Common myeloid progenitor, CD34-positive (primary cell): ENCODE data around the gene NECTIN4.
A peak's percentile ranks its signal among the peaks of the same experiment; 100 is the strongest.
"Not testable (repeated sequence)": the region's sequence is repeated elsewhere in the genome, so short reads cannot be mapped to it uniquely, and the experiment has no call there.

Source experiments
- CTCF ChIA-PET: fragments of 350-600 bp; sonication (Branson Sonifier 250); formaldehyde crosslinking; loops from one replicate; lab custom pipeline; 2021; ENCODE audit warnings: antibody characterized with exemption; lab: Charles Lee
- POLR2A ChIA-PET: fragments of 350-600 bp; sonication (Branson Sonifier 250); formaldehyde crosslinking; loops from one replicate; lab custom pipeline; 2021; ENCODE audit warnings: antibody characterized with exemption; lab: Charles Lee
- DNase-seq, 3 donors: peaks; one replicate each; pipeline versions ENCODE4 v3.0.0 to v3.0.0-alpha.2; 2013
- H3K27ac ChIP-seq, 2 experiments: 1 replicate in 1 of 2; 2 replicates in 1 of 2; pipeline ENCODE4 v1.7.0; 2013; ENCODE audit warnings: inconsistent platforms in 2 of 2, low read length in 2 of 2, mild to moderate bottlenecking in 2 of 2, low read depth in 1 of 2, moderate library complexity in 1 of 2; ENCODE audit not compliant: severe bottlenecking in 2 of 2, insufficient read depth in 1 of 2, poor library complexity in 1 of 2
- H3K27me3 ChIP-seq, 5 experiments: replicated peaks in 2 of 5; 1 replicate in 3 of 5; 2 replicates in 2 of 5; pipeline versions ENCODE4 v1.6.1 to v1.7.0; 2013; ENCODE audit warnings: low read length in 4 of 5, mild to moderate bottlenecking in 2 of 5, moderate library complexity in 2 of 5, inconsistent platforms in 1 of 5; ENCODE audit not compliant: insufficient read depth in 5 of 5, control insufficient read depth in 4 of 5
- H3K36me3 ChIP-seq, 4 experiments: 1 replicate in 2 of 4; 2 replicates in 2 of 4; pipeline versions ENCODE4 v1.6.1 to v1.7.0; 2013; ENCODE audit warnings: low read length in 3 of 4, control low read depth in 1 of 4, mild to moderate bottlenecking in 1 of 4; ENCODE audit not compliant: control insufficient read depth in 4 of 4, insufficient read depth in 4 of 4
- H3K4me1 ChIP-seq, 4 experiments: 1 replicate in 3 of 4; 2 replicates in 1 of 4; pipeline versions ENCODE4 v1.6.1 to v1.7.1; 2013; ENCODE audit warnings: low read length in 3 of 4, mild to moderate bottlenecking in 3 of 4, control low read depth in 1 of 4, inconsistent platforms in 1 of 4, moderate library complexity in 1 of 4; ENCODE audit not compliant: control insufficient read depth in 4 of 4, insufficient read depth in 4 of 4; ENCODE audit errors: control extremely low read depth in 1 of 4
- H3K4me3 ChIP-seq, 7 experiments: 1 replicate in 4 of 7; 2 replicates in 3 of 7; pipeline versions ENCODE4 v1.5.1 to v1.7.0; 2013; ENCODE audit warnings: mild to moderate bottlenecking in 7 of 7, low read length in 6 of 7, moderate library complexity in 6 of 7, inconsistent platforms in 2 of 7, low read depth in 2 of 7, control low read depth in 1 of 7; ENCODE audit not compliant: insufficient read depth in 4 of 7, control insufficient read depth in 1 of 7; ENCODE audit errors: extremely low read depth in 1 of 7
- H3K9me3 ChIP-seq, 5 experiments: 1 replicate in 4 of 5; 2 replicates in 1 of 5; pipeline versions ENCODE4 v1.6.1 to v1.7.1; 2013; ENCODE audit warnings: low read length in 4 of 5, mild to moderate bottlenecking in 2 of 5, inconsistent platforms in 1 of 5, low read depth in 1 of 5, moderate library complexity in 1 of 5; ENCODE audit not compliant: control insufficient read depth in 4 of 5, insufficient read depth in 2 of 5; ENCODE audit errors: control extremely low read depth in 1 of 5
- WGBS: methylation state at CpG from one replicate; pipeline ENCODE4 v1.1.5; 2013; ENCODE audit not compliant: insufficient coverage; 5-methylcytosine and 5-hydroxymethylcytosine counted together

The NECTIN4 gene

DNA sequence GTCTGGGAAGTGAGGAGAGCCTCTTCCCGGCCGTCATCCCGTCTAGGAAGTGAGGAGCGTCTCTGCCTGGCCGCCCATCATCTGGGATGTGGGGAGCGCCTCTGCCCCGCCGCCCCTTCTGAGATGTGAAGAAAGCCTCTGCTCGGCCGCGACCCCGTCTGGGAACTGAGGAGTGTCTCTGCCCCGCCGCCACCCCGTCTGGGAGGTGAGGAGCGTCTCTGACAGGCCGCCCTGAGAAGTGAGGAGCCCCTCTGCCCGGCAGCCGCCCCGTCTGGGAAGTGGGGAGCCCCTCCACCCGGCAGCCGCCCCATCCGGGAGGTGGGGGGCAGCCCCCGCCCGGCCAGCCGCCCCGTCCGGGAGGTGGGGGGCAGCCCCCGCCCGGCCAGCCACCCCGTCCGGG is 59.9 kb downstream of the NECTIN4 start:
- POLR2A ChIA-PET, H3K9me3 ChIP-seq, DNase-seq, H3K27ac ChIP-seq, H3K4me3 ChIP-seq, H3K27me3 ChIP-seq, H3K36me3 ChIP-seq: not testable (repeated sequence)
- 97% methylated on average over 26 of the region's 32 CpGs for WGBS
- CTCF ChIA-PET = interaction anchor here (0.6 kb wide), 1 partner anchor 31 kb away, joined by 4 read pairs; no protein-coding TSS in a partner anchor
- H3K4me1 ChIP-seq = peaks cover 0 to 11% (median 0%) of the 10 kb centered on the region in 4 experiments

DNA sequence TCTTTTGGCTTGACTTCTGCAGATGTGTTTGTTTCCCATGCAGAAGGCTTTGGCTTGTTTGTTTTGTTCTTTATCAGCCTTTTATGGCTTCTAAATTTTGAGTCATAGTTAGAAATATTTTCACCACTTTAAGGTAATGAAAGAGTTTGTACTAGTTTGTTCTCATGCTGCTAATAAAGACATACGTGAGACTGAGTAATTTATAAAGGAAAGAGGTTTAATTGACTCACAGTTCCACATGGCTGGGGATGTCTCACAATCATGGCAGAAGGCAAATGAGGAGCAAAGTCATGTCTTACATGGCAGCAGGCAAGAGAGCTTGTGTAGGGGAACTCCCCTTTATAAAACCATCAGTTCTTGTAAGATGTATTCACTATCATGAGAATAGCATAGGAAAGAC is 62.4 kb downstream of the NECTIN4 start:
- not testable (repeated sequence) for H3K27ac ChIP-seq, DNase-seq, H3K9me3 ChIP-seq, H3K4me3 ChIP-seq, H3K4me1 ChIP-seq, H3K36me3 ChIP-seq, H3K27me3 ChIP-seq
- WGBS = no CpG with 5 or more reads among the region's 1 CpG
- CTCF ChIA-PET = interaction anchor here (0.7 to 2.0 kb wide), 7 partner anchors 11 to 112 kb away, joined by 3 to 6 read pairs (median 3); partner anchors contain the start of genes TSTD1 and USF1
- POLR2A ChIA-PET = interaction anchor here (1.1 kb wide), 1 partner anchor 14 kb away, joined by 4 read pairs; no protein-coding TSS in a partner anchor

DNA sequence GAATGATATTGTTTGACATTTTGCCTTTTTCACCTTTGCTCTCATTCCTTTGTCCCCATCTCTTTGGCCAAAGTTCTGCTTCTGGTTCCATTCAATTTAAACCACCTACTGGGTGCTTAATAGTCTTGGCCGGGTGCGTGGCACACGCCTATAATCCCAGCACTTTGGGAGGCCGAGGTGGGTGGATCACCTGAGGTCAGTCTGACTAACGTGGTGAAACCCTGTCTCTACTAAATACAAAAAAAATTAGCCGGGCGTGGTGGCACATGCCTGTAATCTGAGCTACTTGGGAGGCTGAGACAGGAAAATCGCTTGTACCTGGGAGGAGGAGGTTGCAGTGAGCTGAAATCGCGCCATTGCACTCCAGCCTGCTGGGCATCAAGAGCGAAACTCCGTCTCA is 66.9 kb downstream of the NECTIN4 start:
- CTCF ChIA-PET = interaction anchor here (0.7 kb wide), 1 partner anchor 10 kb away, joined by 3 read pairs; no protein-coding TSS in a partner anchor
- H3K9me3 ChIP-seq, H3K27me3 ChIP-seq, H3K4me3 ChIP-seq, DNase-seq, POLR2A ChIA-PET, H3K27ac ChIP-seq, H3K36me3 ChIP-seq: not testable (repeated sequence)
- 95% methylated on average over 9 of the region's 12 CpGs for WGBS
- peaks cover 15 to 43% (median 34%) of the 10 kb centered on the region in 4 experiments for H3K4me1 ChIP-seq

DNA sequence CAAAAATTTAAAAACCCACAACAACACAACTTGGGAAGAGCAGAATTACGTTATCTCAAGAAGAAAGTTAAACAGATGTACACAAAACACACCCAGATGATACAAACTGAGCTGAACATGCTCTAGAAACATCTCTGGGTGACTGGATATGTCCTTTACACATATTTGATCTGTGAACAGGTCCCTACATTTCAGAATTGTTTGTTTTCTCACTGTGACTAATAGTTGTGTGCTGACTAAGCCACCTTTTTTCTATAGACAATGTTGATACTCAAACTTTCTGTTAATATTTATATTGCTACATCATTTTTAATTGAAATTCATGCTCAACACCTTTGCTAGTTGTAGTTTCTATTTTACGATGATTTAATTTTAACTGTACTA is 67.4 kb downstream of the NECTIN4 start:
- 100% methylated on average over 1 of the region's 2 CpGs for WGBS
- no peak for DNase-seq
- H3K27ac ChIP-seq = peak overlapping the region in 1 of 2 experiments; percentile 74

DNA sequence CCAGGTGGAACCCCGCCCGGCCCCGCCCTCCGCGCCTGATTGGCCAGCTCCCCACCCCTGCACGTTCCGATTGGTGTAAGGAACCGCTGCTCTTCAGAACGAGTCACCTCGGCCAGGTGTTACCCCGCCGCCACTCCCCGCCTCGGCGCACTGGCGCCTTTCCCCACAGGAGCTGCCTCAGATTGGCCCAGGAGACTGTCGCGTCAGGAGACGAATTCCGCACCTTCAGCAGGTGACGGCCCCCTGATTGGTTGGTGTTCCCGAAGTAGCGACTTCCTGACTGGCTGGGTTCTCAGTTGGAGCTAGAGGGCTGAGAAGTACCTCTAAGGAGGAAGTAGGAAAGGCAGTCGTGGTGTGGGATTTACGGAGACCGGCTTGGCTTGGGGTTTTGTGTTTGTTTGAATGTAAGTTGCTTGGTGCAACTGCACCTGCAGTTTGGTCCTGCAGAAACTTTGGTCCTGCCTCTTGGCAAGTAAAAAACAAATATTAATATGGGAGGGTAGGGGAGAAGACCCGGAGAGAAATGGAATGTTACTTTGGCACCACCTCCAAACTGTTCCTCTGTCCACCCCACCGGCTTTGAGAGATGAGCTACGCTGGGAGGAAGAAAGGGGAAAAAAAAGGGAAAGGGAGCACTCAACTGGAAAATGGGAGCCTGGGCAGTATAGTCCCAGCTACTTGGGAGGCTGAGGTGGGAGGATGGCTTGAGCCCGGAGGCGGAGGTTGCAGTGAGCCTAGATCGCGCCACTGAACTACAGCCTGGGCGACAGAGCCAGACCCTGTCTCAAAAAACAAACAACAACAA is 68.0 kb downstream of the NECTIN4 start:
- H3K9me3 ChIP-seq = no peaks in the 10 kb centered on the region
- H3K36me3 ChIP-seq = peaks cover 0 to 3% (median 0%) of the 10 kb centered on the region in 4 experiments
- H3K4me3 ChIP-seq = peak overlapping the region; percentile 71 to 96 (median 83)
- peak; percentile 78 to 92 (median 87) for DNase-seq
- under 1% methylated on average over 21 of the region's 34 CpGs for WGBS
- ChIA-PET CTCF (interaction anchor here (0.5 to 4.9 kb wide), 19 partner anchors 10 to 96 kb away, joined by 3 to 78 read pairs (median 4); partner anchors contain the start of genes ARHGAP30, NECTIN4, NIT1 and PFDN2), POLR2A (interaction anchor here (0.6 to 1.6 kb wide), 8 partner anchors 8 to 144 kb away, joined by 3 to 6 read pairs (median 4); partner anchors contain the start of gene TSTD1)
- peaks cover 15 to 43% (median 34%) of the 10 kb centered on the region in 4 experiments for H3K4me1 ChIP-seq
- no peaks in the 10 kb centered on the region for H3K27me3 ChIP-seq
- H3K27ac ChIP-seq = peak overlapping the region; percentile 25 to 74

More for the DNA sequence above, 67.4 kb downstream of the NECTIN4 start:
- Histone ChIP-seq H3K4me1 (peaks cover 15 to 43% (median 34%) of the 10 kb centered on the region in 4 experiments), H3K4me3 (peak overlapping the region in 5 of 7 experiments; percentile 73 to 96 (median 84)), H3K27me3 (no peaks in the 10 kb centered on the region), H3K36me3 (peaks cover 0 to 3% (median 0%) of the 10 kb centered on the region in 4 experiments), H3K9me3 (no peaks in the 10 kb centered on the region)
- ChIA-PET POLR2A (interaction anchor here (1.1 kb wide), 1 partner anchor 8 kb away, joined by 3 read pairs; no protein-coding TSS in a partner anchor), CTCF (interaction anchor here (1.0 to 4.9 kb wide), 8 partner anchors 11 to 75 kb away, joined by 3 to 78 read pairs (median 7); partner anchors contain the start of gene TSTD1)
